Endometrial microvascular endothelial cells (primary cell): ENCODE measurements around the gene CHD1L. TPM values are rescaled to one million over a fixed set of nuclear protein-coding genes. Genes with fewer than 3 reads are reported as not detected.
"Not testable (repeated sequence)": the region's sequence is repeated elsewhere in the genome, so short reads cannot be mapped to it uniquely, and the experiment has no call there.

ENCODE experiments used
- in situ Hi-C: cut with HindIII; loops from 2 replicates; pipeline ENCODE4 v1.10.0; 2017; ENCODE audit warnings: low sequenced_read_pairs, low pct_unique_long_range_greater_than_20kb; ENCODE audit errors: inconsistent ontology term
- total RNA-seq: library from RNA; depleted of rRNA; stranded (reverse); fragments of >200 nt; gene quantifications from one replicate; pipeline ENCODE4 v1.2.3, GENCODE V29; 2015; ENCODE audit errors: inconsistent ontology term

CHD1L gene
- total RNA-seq, 1 donor from 2014 or later, result 28.8 TPM

GRCh38 chr1:147246910-147247655 is 4.6 kb downstream of the CHD1L start:
- in situ Hi-C loops, result no loop called here

GRCh38 chr1:147247656-147248238 is 5.3 kb downstream of the CHD1L start:
- in situ Hi-C loops, result no loop called here

GRCh38 chr1:147252540-147252939 is 10.1 kb downstream of the CHD1L start:
- in situ Hi-C loops, result no loop called here

- in situ Hi-C loops, result no loop called here
Measured at GRCh38 chr1:147260956-147261355, 18.5 kb downstream of the CHD1L start.

- in situ Hi-C loops, result no loop called here
Measured at GRCh38 chr1:147264158-147264768, 21.8 kb downstream of the CHD1L start.

GRCh38 chr1:147266381-147266780 is 23.9 kb downstream of the CHD1L start:
- in situ Hi-C loops, result no loop called here

- in situ Hi-C loops, result no loop called here
Measured at GRCh38 chr1:147267711-147268110, 25.2 kb downstream of the CHD1L start.

GRCh38 chr1:147270721-147271120 is 28.2 kb downstream of the CHD1L start:
- in situ Hi-C loops, result no loop called here

GRCh38 chr1:147272042-147272441 is 29.6 kb downstream of the CHD1L start:
- in situ Hi-C loops, result no loop called here

- in situ Hi-C loops, result no loop called here
Measured at GRCh38 chr1:147273409-147274336, 31.2 kb downstream of the CHD1L start.

GRCh38 chr1:147281950-147282349 is 39.5 kb downstream of the CHD1L start:
- in situ Hi-C loops, result no loop called here

GRCh38 chr1:147283011-147283410 is 40.5 kb downstream of the CHD1L start:
- in situ Hi-C loops, result no loop called here

GRCh38 chr1:147287133-147287865 is 44.8 kb downstream of the CHD1L start:
- in situ Hi-C loops, result no loop called here

GRCh38 chr1:147292012-147292411 is 49.5 kb downstream of the CHD1L start:
- in situ Hi-C loops, result no loop called here

- in situ Hi-C loops, result no loop called here
Measured at GRCh38 chr1:147292631-147293251, 50.3 kb downstream of the CHD1L start.

- in situ Hi-C loops, result no loop called here
Measured at GRCh38 chr1:147297438-147297837, 55.0 kb downstream of the CHD1L start.

GRCh38 chr1:147305803-147306202 is 63.3 kb downstream of the CHD1L start:
- in situ Hi-C loops, result not testable (repeated sequence)

GRCh38 chr1:147316968-147317367 is 74.5 kb downstream of the CHD1L start:
- in situ Hi-C loops, result no loop called here
